Endothelial cell of umbilical vein (primary cell): ENCODE measurements around the gene NME7.

ENCODE experiments used
- EZH2 ChIP-seq: IDR thresholded peaks from 2 replicates; pipeline ENCODE4 v1.6.1; 2012; ENCODE audit warnings: borderline replicate concordance, low read depth, mild to moderate bottlenecking, moderate library complexity, low read length, inconsistent platforms; ENCODE audit not compliant: severe bottlenecking
- FOS ChIP-seq: IDR thresholded peaks from 2 replicates; pipeline ENCODE4 v1.6.1; 2011; ENCODE audit warnings: mild to moderate bottlenecking, low read length, moderate library complexity, borderline replicate concordance; ENCODE audit not compliant: insufficient read depth
- JUN ChIP-seq: IDR thresholded peaks from 2 replicates; pipeline ENCODE4 v1.6.1; 2011; ENCODE audit warnings: borderline replicate concordance, low read depth; ENCODE audit not compliant: insufficient read length, insufficient read depth
- POLR2A ChIP-seq: IDR thresholded peaks from 2 replicates; pipeline ENCODE4 v1.6.1; 2012; ENCODE audit warnings: low read depth, mild to moderate bottlenecking, control low read depth, low read length
- POLR2AphosphoS5 ChIP-seq: IDR thresholded peaks from 2 replicates; pipeline ENCODE4 v1.6.1; 2012; ENCODE audit warnings: low read depth, mild to moderate bottlenecking, control low read depth, low read length, moderate library complexity; ENCODE audit not compliant: insufficient read depth
- TF ChIP-seq, protein P1 (sequence below), 2 donors: IDR thresholded peaks; 1 replicate in 1 of 2; 2 replicates in 1 of 2; pipeline ENCODE4 v1.5.1; 2011; ENCODE audit warnings: low read length in 2 of 2, mild to moderate bottlenecking in 2 of 2, moderate library complexity in 2 of 2, control low read depth in 1 of 2, inconsistent platforms in 1 of 2, low read depth in 1 of 2; ENCODE audit not compliant: insufficient read depth in 1 of 2; ENCODE audit errors: extremely low read depth in 1 of 2

DNA sequence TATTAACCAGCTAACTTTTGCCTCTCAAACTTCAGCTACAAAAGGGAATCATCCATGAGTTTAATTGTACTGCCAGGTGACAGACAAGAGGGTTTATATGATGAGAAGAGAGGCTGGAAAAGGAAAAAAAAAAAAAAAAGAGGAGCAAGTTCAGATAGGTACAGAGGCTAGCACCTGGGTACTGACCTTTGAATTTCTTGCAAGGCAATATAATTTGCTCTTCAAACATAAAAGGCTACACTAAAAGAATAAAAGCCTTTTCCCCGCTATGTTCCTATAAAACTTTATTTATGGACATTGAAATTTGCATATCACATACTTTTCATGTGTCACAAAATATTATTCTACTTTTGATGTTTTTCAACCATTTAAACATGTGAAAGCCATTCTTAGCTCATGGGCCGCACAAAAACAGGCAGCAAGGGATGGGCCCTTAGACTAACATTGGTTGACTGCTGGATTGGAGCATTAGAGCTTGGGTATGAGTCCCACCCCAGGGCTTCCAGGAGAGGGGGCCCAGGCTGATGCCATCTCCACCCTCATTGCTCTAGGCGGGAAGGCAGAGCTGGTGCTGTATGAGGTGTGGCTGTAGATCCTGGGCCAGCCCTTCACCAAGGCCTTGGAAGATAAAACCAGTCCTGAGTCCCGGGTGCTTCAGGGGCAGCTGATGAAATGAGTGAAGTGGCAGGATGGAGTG lies 216.8 kb downstream of the NME7 start:
- TF ChIP-seq, protein P1, sequence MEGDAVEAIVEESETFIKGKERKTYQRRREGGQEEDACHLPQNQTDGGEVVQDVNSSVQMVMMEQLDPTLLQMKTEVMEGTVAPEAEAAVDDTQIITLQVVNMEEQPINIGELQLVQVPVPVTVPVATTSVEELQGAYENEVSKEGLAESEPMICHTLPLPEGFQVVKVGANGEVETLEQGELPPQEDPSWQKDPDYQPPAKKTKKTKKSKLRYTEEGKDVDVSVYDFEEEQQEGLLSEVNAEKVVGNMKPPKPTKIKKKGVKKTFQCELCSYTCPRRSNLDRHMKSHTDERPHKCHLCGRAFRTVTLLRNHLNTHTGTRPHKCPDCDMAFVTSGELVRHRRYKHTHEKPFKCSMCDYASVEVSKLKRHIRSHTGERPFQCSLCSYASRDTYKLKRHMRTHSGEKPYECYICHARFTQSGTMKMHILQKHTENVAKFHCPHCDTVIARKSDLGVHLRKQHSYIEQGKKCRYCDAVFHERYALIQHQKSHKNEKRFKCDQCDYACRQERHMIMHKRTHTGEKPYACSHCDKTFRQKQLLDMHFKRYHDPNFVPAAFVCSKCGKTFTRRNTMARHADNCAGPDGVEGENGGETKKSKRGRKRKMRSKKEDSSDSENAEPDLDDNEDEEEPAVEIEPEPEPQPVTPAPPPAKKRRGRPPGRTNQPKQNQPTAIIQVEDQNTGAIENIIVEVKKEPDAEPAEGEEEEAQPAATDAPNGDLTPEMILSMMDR (IDR thresholded peaks at IDR 0.05; ENCODE audit: extremely low read depth in 1 of 2, insufficient read depth in 1 of 2, low read depth in 1 of 2, low read length in 2 of 2): no peak
- TF ChIP-seq JUN (no peak), POLR2A (no peak), POLR2AphosphoS5 (no peak), FOS (no peak), EZH2 (no peak)
